NCI-H1417 treated with DMSO at 0.1 percent for 48 hours (cell line): ENCODE measurements around the gene VN1R2.
"Not testable (repeated sequence)": the region's sequence is repeated elsewhere in the genome, so short reads cannot be mapped to it uniquely, and the experiment has no call there.

Source experiments
- DNase-seq: peaks from one replicate; lab custom pipeline; 2025; lab: John Stamatoyannopoulos, UW

The VN1R2 gene

GRCh38 chr19:53257715-53258342 lies at the start of gene VN1R2:
Gene VN1R2, plus strand, starts transcription at chr19:53258292. Its CDS starts 84 bp downstream, at chr19:53258376.
- not testable (repeated sequence) for DNase-seq

- DNase-seq: not testable (repeated sequence)
These were observed 46.5 kb upstream of the VN1R2 start for GRCh38 chr19:53211554-53211953.

GRCh38 chr19:53212703-53213320 lies 45.3 kb upstream of the VN1R2 start:
- no peak for DNase-seq

- not testable (repeated sequence) for DNase-seq
These were observed 35.4 kb upstream of the VN1R2 start for GRCh38 chr19:53222716-53223115.

- no peak for DNase-seq
These were observed 33.5 kb upstream of the VN1R2 start for GRCh38 chr19:53224606-53225005.

- DNase-seq: no peak
These were observed 20.8 kb upstream of the VN1R2 start for GRCh38 chr19:53237114-53237777.

GRCh38 chr19:53246498-53246897 lies 11.6 kb upstream of the VN1R2 start:
- DNase-seq: no peak

- no peak for DNase-seq
These were observed 3.4 kb upstream of the VN1R2 start, which contains the start of gene ZNF677 for GRCh38 chr19:53254411-53255341. Gene ZNF677, minus strand, starts transcription at chr19:53254873. Its CDS starts 3,323 bp downstream, at chr19:53251550.

- not testable (repeated sequence) for DNase-seq
These were observed 9.5 kb downstream of the VN1R2 start, which contains the start of gene VN1R4 for GRCh38 chr19:53267623-53268022. Gene VN1R4, minus strand, starts transcription at chr19:53267723. Its CDS starts 58 bp downstream, at chr19:53267665.

- not testable (repeated sequence) for DNase-seq
These were observed 11.8 kb downstream of the VN1R2 start for GRCh38 chr19:53269861-53270260.

GRCh38 chr19:53272044-53272443 lies 14.0 kb downstream of the VN1R2 start:
- no peak for DNase-seq

GRCh38 chr19:53275480-53275879 lies 17.4 kb downstream of the VN1R2 start:
- no peak for DNase-seq

GRCh38 chr19:53281947-53282346 lies 23.9 kb downstream of the VN1R2 start:
- DNase-seq: not testable (repeated sequence)

- DNase-seq: no peak
These were observed 27.0 kb downstream of the VN1R2 start for GRCh38 chr19:53285087-53285486.

- no peak for DNase-seq
These were observed 32.9 kb downstream of the VN1R2 start for GRCh38 chr19:53290758-53291549.

- DNase-seq: no peak
These were observed 36.8 kb downstream of the VN1R2 start for GRCh38 chr19:53294786-53295441.

- not testable (repeated sequence) for DNase-seq
These were observed 43.2 kb downstream of the VN1R2 start for GRCh38 chr19:53301341-53301740.

- DNase-seq: no peak
These were observed 50.3 kb downstream of the VN1R2 start for GRCh38 chr19:53308339-53308811.
